T-helper 1 cell treated with Interleukin-12 subunit alpha and Interleukin-12 subunit beta and Interleukin-4 antibody, amounts not matched to agents 30 μg/mL and 1 μg/mL, for 36 hours (primary cell): ENCODE measurements around the gene MYO15A.
"Not testable (repeated sequence)": the region's sequence is repeated elsewhere in the genome, so short reads cannot be mapped to it uniquely, and the experiment has no call there.

ENCODE experiments used
- H3K27ac Mint-ChIP-seq: one replicate; pipeline ENCODE4 v1.8.0; 2021; ENCODE audit warnings: mild to moderate bottlenecking, mixed read lengths
- H3K27me3 Mint-ChIP-seq: one replicate; pipeline ENCODE4 v1.8.0; 2021; ENCODE audit warnings: low read depth, mixed read lengths
- H3K36me3 Mint-ChIP-seq: one replicate; pipeline ENCODE4 v1.8.0; 2021; ENCODE audit warnings: low read depth, mixed read lengths
- H3K4me1 Mint-ChIP-seq: one replicate; pipeline ENCODE4 v1.8.0; 2021; ENCODE audit warnings: low read depth, mixed read lengths
- H3K4me3 Mint-ChIP-seq: one replicate; pipeline ENCODE4 v1.8.0; 2021; ENCODE audit warnings: mild to moderate bottlenecking, moderate library complexity, mixed read lengths
- H3K9me3 Mint-ChIP-seq: one replicate; pipeline ENCODE4 v1.8.0; 2021; ENCODE audit warnings: mixed read lengths

Gene MYO15A

DNA sequence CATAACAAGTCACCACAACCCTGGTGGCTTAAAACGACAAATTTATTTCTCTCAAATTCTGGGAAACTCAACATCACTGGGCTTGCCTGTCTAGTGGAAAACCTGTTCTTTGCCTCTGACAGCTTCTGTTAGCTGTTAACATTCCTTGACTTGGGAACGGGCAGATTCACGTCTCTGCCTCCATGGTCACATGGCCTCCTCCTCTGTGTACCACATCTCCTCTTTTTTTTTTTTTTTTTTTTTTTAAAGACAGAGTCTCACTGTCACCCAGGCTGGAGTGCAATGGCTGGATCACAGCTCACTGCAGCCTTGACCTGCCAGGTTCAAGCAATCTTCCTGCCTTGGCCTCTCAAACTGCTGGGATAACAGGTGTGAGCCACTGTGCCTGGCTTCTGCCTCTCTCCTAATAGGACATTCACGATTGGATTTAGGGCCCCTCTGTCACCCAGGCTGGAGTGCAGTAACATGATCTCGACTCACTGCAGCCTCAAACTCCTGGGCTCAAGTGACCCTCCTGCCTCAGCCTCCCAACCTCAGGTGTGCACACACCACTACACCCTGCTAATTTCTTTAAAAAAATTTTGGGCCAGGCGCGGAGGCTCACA, 105.2 kb downstream of the MYO15A start:
- H3K9me3 Mint-ChIP-seq, result no peaks in the 10 kb centered on the region
- no peak overlapping the region for H3K4me3 Mint-ChIP-seq
- no peaks in the 10 kb centered on the region for H3K4me1 Mint-ChIP-seq
- peaks cover 15% of the 10 kb centered on the region for H3K36me3 Mint-ChIP-seq
- no peaks in the 10 kb centered on the region for H3K27me3 Mint-ChIP-seq
- no peak overlapping the region for H3K27ac Mint-ChIP-seq

GRCh38 chr17:18216906-18217305, 108.3 kb downstream of the MYO15A start:
- H3K36me3 Mint-ChIP-seq, H3K27ac Mint-ChIP-seq, H3K4me1 Mint-ChIP-seq, H3K9me3 Mint-ChIP-seq, H3K4me3 Mint-ChIP-seq, H3K27me3 Mint-ChIP-seq: not testable (repeated sequence)

DNA sequence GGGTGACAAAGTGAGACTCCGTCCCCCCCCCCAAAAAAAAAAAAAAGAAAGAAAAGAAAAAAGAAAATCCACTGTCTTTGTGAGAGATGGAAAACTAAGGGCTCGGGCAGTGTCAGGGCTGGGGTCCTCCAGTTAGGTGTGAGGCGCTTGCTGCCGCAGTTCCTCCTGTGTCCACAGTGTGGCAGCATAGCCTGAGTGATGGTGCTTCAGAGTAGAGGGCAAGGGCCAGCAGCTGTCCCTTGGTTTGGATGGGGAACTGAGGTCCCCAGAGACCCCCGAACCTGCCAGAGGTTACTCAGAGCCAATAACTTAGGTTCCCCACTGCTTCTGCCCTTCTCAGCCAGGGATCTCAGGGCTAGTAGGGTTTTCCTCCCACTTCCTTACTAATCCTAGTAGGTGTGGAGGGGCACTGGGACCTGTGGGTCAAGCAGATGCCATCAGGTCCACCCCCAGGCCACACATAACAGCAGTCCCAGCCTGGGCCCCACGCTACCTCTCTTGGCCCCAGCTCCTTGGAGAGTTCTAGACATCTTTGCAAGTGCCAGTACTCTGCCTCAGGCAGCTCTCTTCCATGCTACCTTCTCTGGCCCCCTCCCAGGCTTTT, 109.0 kb downstream of the MYO15A start:
- no peaks in the 10 kb centered on the region for H3K4me1 Mint-ChIP-seq
- no peak overlapping the region for H3K4me3 Mint-ChIP-seq
- H3K9me3 Mint-ChIP-seq, result no peaks in the 10 kb centered on the region
- H3K27ac Mint-ChIP-seq, result no peak overlapping the region
- no peaks in the 10 kb centered on the region for H3K27me3 Mint-ChIP-seq
- no peaks in the 10 kb centered on the region for H3K36me3 Mint-ChIP-seq

DNA sequence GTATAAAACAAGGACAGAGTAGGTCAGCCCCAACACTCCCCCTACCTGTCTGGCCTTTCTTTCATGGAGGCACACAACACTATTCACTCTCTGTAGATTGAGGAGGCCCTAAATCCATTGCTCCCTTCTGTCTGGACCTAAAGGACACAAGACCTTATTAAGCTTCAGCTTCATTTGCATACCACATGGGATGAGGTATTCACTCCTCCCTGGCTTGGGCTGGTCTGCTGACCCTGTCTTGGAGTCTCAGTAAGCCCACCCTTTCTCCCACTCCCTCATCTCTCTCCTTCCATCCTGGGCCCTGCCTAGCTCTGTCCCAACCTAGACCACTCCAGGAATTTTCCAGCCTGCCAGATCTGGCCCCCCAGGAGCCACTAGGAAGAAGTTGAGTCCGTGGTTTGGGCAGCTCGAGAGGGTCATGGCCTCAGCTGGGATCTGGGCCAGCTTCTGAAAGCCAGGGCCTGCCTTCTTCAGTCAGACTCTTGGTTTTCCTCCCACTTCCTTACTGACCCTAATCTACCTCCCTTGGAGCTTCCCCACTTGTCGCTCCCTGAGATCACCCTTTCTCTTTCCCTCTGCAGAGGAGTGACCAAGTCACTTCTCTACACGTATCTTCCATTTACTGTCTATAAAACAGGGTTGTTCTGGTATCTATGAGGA, 110.3 kb downstream of the MYO15A start:
- Mint-ChIP-seq H3K9me3 (no peaks in the 10 kb centered on the region), H3K27ac (no peak overlapping the region), H3K36me3 (no peaks in the 10 kb centered on the region), H3K27me3 (no peaks in the 10 kb centered on the region), H3K4me3 (no peak overlapping the region), H3K4me1 (no peaks in the 10 kb centered on the region)

DNA sequence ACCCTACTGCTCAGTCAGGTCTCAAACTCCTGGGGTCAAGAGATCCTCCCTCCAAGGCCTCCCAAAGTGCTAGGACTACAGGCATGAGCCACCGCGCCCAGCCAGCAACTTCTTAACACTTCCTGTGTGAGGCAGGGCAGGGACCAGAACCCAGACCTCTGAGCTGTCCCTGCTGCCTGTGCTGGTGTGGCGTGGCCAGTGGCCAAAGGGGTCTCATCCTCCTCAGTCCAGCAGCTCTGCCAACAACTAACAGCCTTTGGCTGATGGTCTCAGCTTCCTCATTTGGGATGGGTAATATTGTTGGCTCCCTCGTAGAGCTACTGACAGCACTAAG, 115.5 kb downstream of the MYO15A start:
- H3K4me1 Mint-ChIP-seq, result peaks cover 20% of the 10 kb centered on the region
- no peaks in the 10 kb centered on the region for H3K27me3 Mint-ChIP-seq
- H3K36me3 Mint-ChIP-seq, result no peaks in the 10 kb centered on the region
- H3K9me3 Mint-ChIP-seq, result no peaks in the 10 kb centered on the region
- H3K27ac Mint-ChIP-seq, result no peak overlapping the region
- no peak overlapping the region for H3K4me3 Mint-ChIP-seq

GRCh38 chr17:18224387-18225120, 116.0 kb downstream of the MYO15A start:
- no peak overlapping the region for H3K27ac Mint-ChIP-seq
- peak overlapping the region; percentile 69 for H3K4me3 Mint-ChIP-seq
- H3K36me3 Mint-ChIP-seq, result no peaks in the 10 kb centered on the region
- peaks cover 20% of the 10 kb centered on the region for H3K4me1 Mint-ChIP-seq
- H3K9me3 Mint-ChIP-seq, result no peaks in the 10 kb centered on the region
- H3K27me3 Mint-ChIP-seq, result no peaks in the 10 kb centered on the region

DNA sequence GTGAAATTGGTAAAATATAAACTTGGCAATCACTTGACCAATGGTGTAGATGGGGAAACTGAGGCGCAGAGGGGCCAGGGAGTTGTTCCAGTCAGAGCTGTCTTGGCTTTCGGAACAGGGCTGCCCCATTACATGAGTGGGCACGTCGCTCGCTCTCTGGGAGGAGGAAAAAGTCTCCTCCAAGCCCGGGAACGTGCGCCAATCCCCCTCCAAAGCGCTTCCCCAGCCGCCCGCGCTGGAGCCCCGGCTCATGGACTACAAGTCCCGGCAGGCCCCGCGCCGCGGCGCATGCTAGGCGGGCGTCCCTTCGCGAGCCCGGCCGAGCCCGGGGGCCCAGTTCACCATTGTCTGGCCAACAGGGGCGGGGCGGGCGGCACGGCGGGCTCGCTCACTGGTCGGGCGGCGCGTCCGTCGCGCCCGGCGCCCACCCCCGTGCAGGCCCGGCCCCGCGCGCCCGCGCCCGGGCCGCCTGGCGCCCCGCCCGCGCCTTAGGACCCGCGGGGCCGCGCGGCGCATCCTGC, 116.6 kb downstream of the MYO15A start, which contains the start of gene LLGL1:
TSS of gene LLGL1 (plus strand) at position 515 of the 521 bp plus-strand sequence. CDS start 48 bp downstream, outside the sequence.
- Mint-ChIP-seq H3K27ac (peak within 1 kb of the TSS; percentile 93), H3K4me1 (peaks cover 20% of the 10 kb centered on the region), H3K36me3 (no peaks in the 10 kb centered on the region), H3K9me3 (no peaks in the 10 kb centered on the region), H3K4me3 (peak within 1 kb of the TSS; percentile 98), H3K27me3 (no peaks in the 10 kb centered on the region)

- Mint-ChIP-seq H3K36me3 (no peaks in the 10 kb centered on the region), H3K27ac (peak overlapping the region; percentile 93), H3K9me3 (no peaks in the 10 kb centered on the region), H3K4me3 (peak overlapping the region; percentile 98), H3K4me1 (peaks cover 20% of the 10 kb centered on the region), H3K27me3 (no peaks in the 10 kb centered on the region)
Measured at GRCh38 chr17:18225642-18226283, 117.2 kb downstream of the MYO15A start.

- no peaks in the 10 kb centered on the region for H3K27me3 Mint-ChIP-seq
- H3K36me3 Mint-ChIP-seq, result no peaks in the 10 kb centered on the region
- H3K4me1 Mint-ChIP-seq, result peaks cover 20% of the 10 kb centered on the region
- H3K9me3 Mint-ChIP-seq, result no peaks in the 10 kb centered on the region
- peak overlapping the region; percentile 93 for H3K27ac Mint-ChIP-seq
- H3K4me3 Mint-ChIP-seq, result peak overlapping the region; percentile 98
Measured at GRCh38 chr17:18226284-18226945, 117.9 kb downstream of the MYO15A start.

DNA sequence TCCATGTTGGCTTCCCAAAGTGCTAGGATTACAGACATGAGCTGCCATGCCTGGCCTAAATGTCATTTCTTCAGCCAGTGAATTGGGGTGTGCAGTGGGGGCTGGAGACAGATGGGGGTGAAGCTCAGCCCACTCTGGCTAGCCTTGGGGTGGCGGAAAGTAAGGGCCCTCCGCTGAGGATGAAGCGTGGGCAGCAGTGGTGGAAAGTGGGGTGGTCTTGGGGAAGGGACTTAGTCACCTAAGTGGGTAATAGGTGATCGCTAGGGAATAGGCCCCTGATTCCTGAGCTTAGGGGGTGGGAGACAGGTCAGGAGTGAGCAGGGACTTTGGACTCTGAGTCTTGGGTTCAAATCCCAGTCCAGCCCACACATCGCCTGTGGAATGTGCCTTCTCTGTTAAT, 119.1 kb downstream of the MYO15A start:
- H3K36me3 Mint-ChIP-seq, result no peaks in the 10 kb centered on the region
- no peak overlapping the region for H3K4me3 Mint-ChIP-seq
- peaks cover 20% of the 10 kb centered on the region for H3K4me1 Mint-ChIP-seq
- no peaks in the 10 kb centered on the region for H3K27me3 Mint-ChIP-seq
- peak overlapping the region; percentile 2 for H3K27ac Mint-ChIP-seq
- no peaks in the 10 kb centered on the region for H3K9me3 Mint-ChIP-seq

DNA sequence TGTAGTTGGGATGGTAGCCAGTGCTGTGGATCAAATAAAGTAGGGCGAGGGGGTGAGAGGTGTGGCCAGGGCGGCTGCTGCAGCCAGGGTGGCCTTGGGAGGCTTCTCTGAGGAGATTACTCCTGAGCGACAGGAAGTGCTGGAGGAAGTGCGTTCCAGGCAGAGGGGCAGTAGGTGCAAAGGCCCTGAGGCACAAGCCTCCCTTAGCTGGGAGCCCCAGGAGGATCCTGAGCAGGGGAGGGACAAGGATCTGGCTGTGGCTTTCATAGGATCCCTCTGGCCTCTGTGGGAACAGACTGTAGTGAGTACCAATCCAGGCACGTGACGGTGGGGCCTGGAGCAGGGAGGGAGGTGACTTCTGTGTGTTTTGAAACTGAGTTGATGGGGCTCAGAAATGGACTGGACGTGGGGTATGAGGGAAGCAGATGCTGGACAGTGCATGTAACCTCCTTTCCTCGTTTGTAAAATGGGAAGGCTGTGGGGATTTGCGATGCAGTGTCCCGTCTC, 119.7 kb downstream of the MYO15A start:
- Mint-ChIP-seq H3K27me3 (no peaks in the 10 kb centered on the region), H3K4me3 (no peak overlapping the region), H3K36me3 (no peaks in the 10 kb centered on the region), H3K27ac (no peak overlapping the region), H3K9me3 (no peaks in the 10 kb centered on the region), H3K4me1 (peaks cover 20% of the 10 kb centered on the region)

DNA sequence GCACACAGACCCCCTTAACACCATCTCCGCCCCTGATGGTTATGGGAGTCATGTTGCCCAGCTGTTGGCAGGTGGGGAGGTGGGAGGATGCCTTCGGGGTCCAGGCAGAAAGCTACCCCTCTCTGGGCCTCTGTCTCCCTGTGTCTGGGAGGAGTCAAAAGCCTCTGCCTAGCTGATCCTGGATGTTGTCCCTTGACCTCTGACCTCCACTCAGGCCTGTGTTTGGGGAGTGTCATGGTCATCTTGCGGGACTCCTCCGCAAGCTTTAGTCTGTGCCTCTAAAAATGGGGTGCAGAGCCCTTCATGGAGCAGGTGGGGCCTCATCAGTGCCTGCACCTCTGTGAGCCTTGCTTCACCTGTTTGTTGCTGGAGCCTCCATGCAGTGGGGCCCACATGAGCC, 120.7 kb downstream of the MYO15A start:
- Mint-ChIP-seq H3K27ac (no peak overlapping the region), H3K9me3 (no peaks in the 10 kb centered on the region), H3K27me3 (no peaks in the 10 kb centered on the region), H3K4me3 (no peak overlapping the region), H3K36me3 (no peaks in the 10 kb centered on the region), H3K4me1 (peaks cover 20% of the 10 kb centered on the region)
